Hepatocyte (in vitro differentiated cells): ENCODE measurements around the gene NGFR. TPM values are rescaled to one million over a fixed set of nuclear protein-coding genes. Genes with fewer than 3 reads are reported as not detected.

ENCODE experiments used
- DNase-seq: peaks from one replicate; pipeline ENCODE4 v3.0.0-alpha.2; 2016; ENCODE audit warnings: low spot score
- H2AFZ ChIP-seq: fragments of 200-600 bp; sonication (generic); 2 replicates; pipeline ENCODE4 v1.6.0; 2016; ENCODE audit warnings: antibody characterized with exemption, mild to moderate bottlenecking
- H3K27ac ChIP-seq: fragments of 200-600 bp; sonication (generic); 2 replicates; pipeline ENCODE4 v1.5.1; 2016; ENCODE audit warnings: mild to moderate bottlenecking
- H3K27me3 ChIP-seq: fragments of 200-600 bp; sonication (generic); 2 replicates; pipeline ENCODE4 v1.6.1; 2016
- H3K36me3 ChIP-seq: fragments of 200-600 bp; sonication (generic); replicated peaks from 2 replicates; pipeline ENCODE4 v1.5.1; 2016; ENCODE audit warnings: low read depth; ENCODE audit not compliant: insufficient read depth
- H3K4me1 ChIP-seq: fragments of 200-600 bp; sonication (generic); 2 replicates; pipeline ENCODE4 v1.5.1; 2016; ENCODE audit warnings: mild to moderate bottlenecking, moderate library complexity; ENCODE audit not compliant: insufficient read depth
- H3K4me2 ChIP-seq: fragments of 200-600 bp; sonication (generic); 2 replicates; pipeline ENCODE4 v1.6.0; 2016
- H3K4me3 ChIP-seq: fragments of 200-600 bp; sonication (generic); 2 replicates; pipeline ENCODE4 v1.5.1; 2016; ENCODE audit warnings: mild to moderate bottlenecking
- H3K79me2 ChIP-seq: fragments of 200-600 bp; sonication (generic); 2 replicates; pipeline ENCODE4 v1.6.0; 2017; ENCODE audit warnings: mild to moderate bottlenecking
- H3K9me2 ChIP-seq: fragments of 200-600 bp; sonication (generic); replicated peaks from 2 replicates; pipeline ENCODE4 v1.6.0; 2017; ENCODE audit warnings: mild to moderate bottlenecking; ENCODE audit not compliant: insufficient read depth
- H3K9me3 ChIP-seq: fragments of 200-600 bp; sonication (generic); 2 replicates; pipeline ENCODE4 v1.5.1; 2016; ENCODE audit warnings: low read depth, mild to moderate bottlenecking
- H4K20me1 ChIP-seq: fragments of 200-600 bp; sonication (generic); 2 replicates; pipeline ENCODE4 v1.6.0; 2016; ENCODE audit warnings: mild to moderate bottlenecking; ENCODE audit not compliant: insufficient read depth, poor library complexity, severe bottlenecking
- CTCF ChIP-seq: fragments of 200-600 bp; sonication (generic); IDR thresholded peaks from 2 replicates; pipeline ENCODE4 v1.5.1; 2016; ENCODE audit warnings: antibody characterized with exemption, mild to moderate bottlenecking; ENCODE audit not compliant: poor library complexity
- EZH2 ChIP-seq: fragments of 200-600 bp; sonication (generic); IDR thresholded peaks from 2 replicates; pipeline ENCODE4 v1.6.1; 2016; ENCODE audit warnings: antibody characterized with exemption, mild to moderate bottlenecking, borderline replicate concordance
- EZH2phosphoT487 ChIP-seq: fragments of 200-600 bp; sonication (generic); IDR thresholded peaks from one replicate; pipeline ENCODE4 v1.6.1; 2018; ENCODE audit warnings: antibody characterized with exemption, mild to moderate bottlenecking, low read depth, moderate library complexity; ENCODE audit not compliant: unreplicated experiment, severe bottlenecking
- WGBS: methylation state at CpG from one replicate; pipeline ENCODE4 v1.1.6; 2016; ENCODE audit warnings: low lambda C conversion rate; ENCODE audit errors: missing lambda C conversion rate; 5-methylcytosine and 5-hydroxymethylcytosine counted together
- polyA plus RNA-seq: library from polyadenylated mRNA; unstranded; fragments of >200 nt; fragmentation: Nextera tagmentation; extraction: Ambion mirVana; gene quantifications from 2 replicates; pipeline ENCODE4 v1.2.1, GENCODE V29; 2016
- total RNA-seq: library from RNA; depleted of rRNA; stranded (reverse); fragments of >200 nt; gene quantifications from 2 replicates; pipeline ENCODE4 v1.2.3, GENCODE V29; 2014

The NGFR gene
- total and polyA plus RNA-seq, 2 experiments from 2014 or later, result 3.6 to 5.6 TPM

DNA sequence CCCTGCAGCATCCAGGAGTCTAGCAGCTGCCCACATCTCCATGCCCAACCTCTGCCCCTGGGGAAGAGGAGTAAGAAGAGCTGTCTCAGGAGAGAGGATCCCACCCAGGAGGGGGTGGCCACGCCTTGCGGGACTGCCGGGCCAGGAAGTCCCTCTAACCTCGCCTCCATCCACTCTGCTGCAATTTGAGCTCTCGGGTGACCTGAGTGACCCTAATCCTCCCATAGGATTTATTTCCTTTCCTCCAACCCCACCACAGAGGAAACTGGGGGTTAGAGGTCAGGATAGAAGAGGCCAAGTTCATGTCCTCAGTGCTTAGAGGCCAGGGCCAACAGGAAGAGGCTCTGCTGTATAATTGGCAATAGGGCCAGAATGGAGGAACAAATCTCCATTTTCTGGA, 22.6 kb upstream of the NGFR start:
- 71% methylated on average over 5 of the region's 5 CpGs for WGBS
- Histone ChIP-seq H3K9me2 (no peaks in the 10 kb centered on the region), H3K4me2 (no peak overlapping the region), H4K20me1 (no peaks in the 10 kb centered on the region), H3K4me3 (no peak overlapping the region), H2AFZ (no peak overlapping the region), H3K27ac (no peak overlapping the region), H3K4me1 (peaks cover 14% of the 10 kb centered on the region), H3K27me3 (peaks cover 58% of the 10 kb centered on the region), H3K79me2 (no peaks in the 10 kb centered on the region), H3K9me3 (no peaks in the 10 kb centered on the region), H3K36me3 (no peaks in the 10 kb centered on the region)
- no peak for TF ChIP-seq CTCF
- no peak for TF ChIP-seq EZH2phosphoT487
- no peak for TF ChIP-seq EZH2
- DNase-seq, result no peak

GRCh38 chr17:49473900-49474751, 21.0 kb upstream of the NGFR start:
- Histone ChIP-seq H3K27ac (no peak overlapping the region), H3K4me2 (no peak overlapping the region), H3K9me2 (no peaks in the 10 kb centered on the region), H3K27me3 (peaks cover 59% of the 10 kb centered on the region), H3K79me2 (no peaks in the 10 kb centered on the region), H3K36me3 (no peaks in the 10 kb centered on the region), H3K4me3 (no peak overlapping the region), H4K20me1 (no peaks in the 10 kb centered on the region), H2AFZ (no peak overlapping the region), H3K4me1 (peaks cover 14% of the 10 kb centered on the region), H3K9me3 (no peaks in the 10 kb centered on the region)
- WGBS, result 65% methylated on average over 9 of the region's 9 CpGs
- no peak for TF ChIP-seq EZH2
- no peak for TF ChIP-seq CTCF
- no peak for TF ChIP-seq EZH2phosphoT487
- DNase-seq, result no peak

DNA sequence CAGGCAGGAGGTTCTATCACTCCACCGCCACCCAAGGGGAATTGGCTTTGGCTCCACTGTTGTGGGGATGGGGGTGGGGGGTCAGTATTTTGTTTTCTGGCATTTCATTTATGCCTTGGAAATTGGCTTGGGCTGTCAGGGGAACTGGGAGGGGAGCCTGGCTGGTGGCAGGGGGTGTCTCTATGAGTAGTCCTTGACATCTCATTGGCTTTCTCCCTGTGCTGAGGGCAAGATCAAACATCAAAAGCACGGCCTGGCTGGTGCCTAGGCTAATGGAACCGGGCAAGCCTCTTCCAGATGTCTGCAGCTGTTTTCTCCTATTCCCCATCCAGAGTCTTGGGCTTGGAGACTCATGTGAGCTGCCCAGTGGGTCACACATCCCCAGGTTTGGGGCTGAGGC, 17.4 kb upstream of the NGFR start:
- TF ChIP-seq EZH2phosphoT487 (no peak), EZH2 (no peak), CTCF (no peak)
- Histone ChIP-seq H2AFZ (no peak overlapping the region), H3K4me2 (no peak overlapping the region), H3K36me3 (no peaks in the 10 kb centered on the region), H3K79me2 (no peaks in the 10 kb centered on the region), H3K9me3 (no peaks in the 10 kb centered on the region), H3K9me2 (no peaks in the 10 kb centered on the region), H4K20me1 (no peaks in the 10 kb centered on the region), H3K27me3 (peaks cover 43% of the 10 kb centered on the region), H3K4me1 (no peaks in the 10 kb centered on the region), H3K27ac (no peak overlapping the region), H3K4me3 (no peak overlapping the region)
- WGBS, result 63% methylated on average over 3 of the region's 3 CpGs
- DNase-seq, result no peak
